Measurements from ENCODE around the gene PPFIA1. TPM values are rescaled to one million over a fixed set of nuclear protein-coding genes. Genes with fewer than 3 reads are reported as not detected.

Gene PPFIA1
- total RNA-seq, 4 donors from 2014 or later = 21.0 to 34.7 (median 29.8) TPM

- Histone ChIP-seq H3K36me3 (peaks cover 33 to 100% (median 53%) of the 10 kb centered on the region in 3 donors), H3K9me3 (no peaks in the 10 kb centered on the region), H3K4me3 (no peak overlapping the region), H3K4me1 (no peaks in the 10 kb centered on the region), H3K27me3 (no peaks in the 10 kb centered on the region), H3K27ac (no peak overlapping the region)
- no peak for DNase-seq
- TF ChIP-seq CTCF (IDR thresholded peaks at IDR 0.05) (no peak), POLR2A (IDR thresholded peaks at IDR 0.05) (no peak)
- intact Hi-C loops (cut with DNase I) = no loop called here
- 85 to 90% methylated on average over 12 of the region's 13 CpGs for WGBS, 2 donors
These were observed 163.0 kb downstream of the PPFIA1 start for GRCh38 chr11:70433526-70433925.

Small RNA genes within 50 kb of the gene (small RNA-seq; reads per million reads assigned to genes)
- gene MIR548K = 2.1 to 11.3 (median 8.1) reads per million in 4 donors

Other genes starting within 250 kb of the PPFIA1 start
- 10 to 100 TPM in 3 of 4 donors, 1 to 10 TPM in 1; 5.1 to 17.5 (median 14.5) TPM for gene ANO1, start 192.4 kb upstream of the PPFIA1 start, total RNA-seq
- 10 to 100 TPM; 20.9 to 26.5 (median 23.5) TPM for gene FADD, start 67.4 kb upstream of the PPFIA1 start, total RNA-seq
- 100 to 1,000 TPM; 244 to 444 (median 320) TPM for gene CTTN, start 127.8 kb downstream of the PPFIA1 start, total RNA-seq

Measured in esophagus squamous epithelium (tissue), 5 donors.